GM18868 (cell line): Measurements from ENCODE around the gene PSPC1.

Experiments used
- ATAC-seq: cut with Tn5 transposase; IDR thresholded peaks from one replicate; pipeline ENCODE4 v1.9.1; 2021; ENCODE audit warnings: mild to moderate bottlenecking, moderate library complexity; ENCODE audit not compliant: unreplicated experiment

The PSPC1 gene

GRCh38 chr13:19676168-19676567, 106.6 kb downstream of the PSPC1 start:
- no peak for ATAC-seq

- no peak for ATAC-seq
Observed at GRCh38 chr13:19674898-19675297, 107.8 kb downstream of the PSPC1 start.

GRCh38 chr13:19673473-19674430, 109.0 kb downstream of the PSPC1 start:
- no peak for ATAC-seq

GRCh38 chr13:19672990-19673389, 109.8 kb downstream of the PSPC1 start:
- ATAC-seq, result no peak

- ATAC-seq, result no peak
Observed at GRCh38 chr13:19670147-19670546, 112.6 kb downstream of the PSPC1 start.

GRCh38 chr13:19668778-19669177, 114.0 kb downstream of the PSPC1 start:
- no peak for ATAC-seq

GRCh38 chr13:19665427-19665859, 117.3 kb downstream of the PSPC1 start:
- ATAC-seq, result no peak

- ATAC-seq, result no peak
Observed at GRCh38 chr13:19664481-19665230, 118.1 kb downstream of the PSPC1 start.

GRCh38 chr13:19663416-19663979, 119.2 kb downstream of the PSPC1 start:
- no peak for ATAC-seq

GRCh38 chr13:19661561-19661960, 121.2 kb downstream of the PSPC1 start:
- no peak for ATAC-seq

- no peak for ATAC-seq
Observed at GRCh38 chr13:19661126-19661525, 121.6 kb downstream of the PSPC1 start.

- no peak for ATAC-seq
Observed at GRCh38 chr13:19658831-19659230, 123.9 kb downstream of the PSPC1 start.

GRCh38 chr13:19657872-19658591, 124.7 kb downstream of the PSPC1 start:
- ATAC-seq, result no peak
